Naive thymus-derived CD4-positive, alpha-beta T cell (primary cell): ENCODE results near the gene RAPGEF5. TPM values are rescaled to one million over a fixed set of nuclear protein-coding genes. Genes with fewer than 3 reads are reported as not detected.

Experiments
- ATAC-seq: fragments of 150-1000 bp; cut with Tn5 transposase; 2 replicates; pipeline ENCODE4 v1.10.0; 2021; ENCODE audit warnings: mild to moderate bottlenecking, moderate library complexity
- CTCF ChIA-PET: fragments of 350-600 bp; sonication (Branson Sonifier 250); formaldehyde crosslinking; loops from one replicate; lab custom pipeline; 2021; ENCODE audit warnings: antibody characterized with exemption; lab: Charles Lee
- POLR2A ChIA-PET: fragments of 350-600 bp; sonication (Branson Sonifier 250); formaldehyde crosslinking; loops from one replicate; lab custom pipeline; 2021; ENCODE audit warnings: antibody characterized with exemption, inconsistent platforms; lab: Charles Lee
- DNase-seq, 9 donors: peaks; one replicate each; pipeline versions ENCODE4 v3.0.0 to v3.0.0-alpha.2; 2020 to 2022; ENCODE audit warnings: mixed read lengths in 1 of 9
- H3K27ac ChIP-seq: one replicate; pipeline ENCODE4 v1.7.0; 2013; ENCODE audit warnings: mild to moderate bottlenecking, low read depth, low read length, moderate library complexity
- H3K27me3 ChIP-seq, 2 donors: one replicate each; pipeline ENCODE4 v1.7.0; 2013; ENCODE audit warnings: low read length in 2 of 2, mild to moderate bottlenecking in 2 of 2, moderate library complexity in 2 of 2; ENCODE audit not compliant: control insufficient read depth in 2 of 2, insufficient read depth in 2 of 2
- H3K36me3 ChIP-seq, 3 experiments: 1 replicate in 2 of 3; 2 replicates in 1 of 3; pipeline ENCODE4 v1.7.0; 2013; ENCODE audit warnings: low read length in 3 of 3, mild to moderate bottlenecking in 3 of 3, moderate library complexity in 1 of 3; ENCODE audit not compliant: insufficient read depth in 3 of 3, control insufficient read depth in 2 of 3
- H3K4me1 ChIP-seq, 2 donors: one replicate each; pipeline ENCODE4 v1.7.0; 2013; ENCODE audit warnings: low read length in 2 of 2, mild to moderate bottlenecking in 2 of 2, moderate library complexity in 1 of 2; ENCODE audit not compliant: control insufficient read depth in 2 of 2, insufficient read depth in 2 of 2
- H3K4me3 ChIP-seq: 2 replicates; pipeline ENCODE4 v1.7.0; 2013; ENCODE audit warnings: mild to moderate bottlenecking, low read length
- H3K9me3 ChIP-seq, 3 experiments: 1 replicate in 2 of 3; 2 replicates in 1 of 3; pipeline ENCODE4 v1.7.0; 2013; ENCODE audit warnings: low read length in 3 of 3; ENCODE audit not compliant: control insufficient read depth in 2 of 3
- H3K27ac Mint-ChIP-seq, 9 donors: one replicate each; pipeline ENCODE4 v1.8.0; 2020 to 2022; ENCODE audit warnings: mixed read lengths in 9 of 9, mild to moderate bottlenecking in 8 of 9, moderate library complexity in 5 of 9, inconsistent platforms in 2 of 9
- H3K27me3 Mint-ChIP-seq, 5 donors: one replicate each; pipeline ENCODE4 v1.8.0; 2021 to 2022; ENCODE audit warnings: mixed read lengths in 5 of 5, mild to moderate bottlenecking in 1 of 5
- H3K36me3 Mint-ChIP-seq, 5 donors: one replicate each; pipeline ENCODE4 v1.8.0; 2020 to 2022; ENCODE audit warnings: mixed read lengths in 5 of 5, mild to moderate bottlenecking in 3 of 5, inconsistent platforms in 1 of 5
- H3K4me1 Mint-ChIP-seq, 7 donors: one replicate each; pipeline ENCODE4 v1.8.0; 2020 to 2022; ENCODE audit warnings: mixed read lengths in 7 of 7, mild to moderate bottlenecking in 3 of 7, inconsistent platforms in 1 of 7
- H3K4me3 Mint-ChIP-seq, 10 donors: one replicate each; pipeline ENCODE4 v1.8.0; 2020 to 2022; ENCODE audit warnings: mild to moderate bottlenecking in 10 of 10, mixed read lengths in 10 of 10, moderate library complexity in 6 of 10, inconsistent platforms in 2 of 10
- H3K9me3 Mint-ChIP-seq, 11 donors: one replicate each; pipeline ENCODE4 v1.8.0; 2020 to 2022; ENCODE audit warnings: mixed read lengths in 11 of 11, mild to moderate bottlenecking in 4 of 11, inconsistent platforms in 1 of 11, moderate library complexity in 1 of 11
- intact Hi-C, 2 donors: fragments of 100-400 bp; cut with micrococcal nuclease; formaldehyde crosslinking; loops; one replicate each; pipeline ENCODE4 v1.15.1; 2023
- polyA plus RNA-seq, 2 donors: library from polyadenylated mRNA; unstranded; fragments of 300-500 nt; fragmentation: Illumina TruSeq; gene quantifications; one replicate each; pipeline ENCODE4 v1.2.3, GENCODE V29; 2021
- total RNA-seq, 6 experiments: library from RNA in 5 of 6; stranded (reverse) in 5 of 6; gene quantifications; 1 replicate in 5 of 6; 2 replicates in 1 of 6; pipeline ENCODE4 v1.2.3 and lab custom pipeline; 2021 to 2026

Gene RAPGEF5
- total and polyA plus RNA-seq, 7 experiments from 2014 or later, result 0.17 to 0.93 TPM; not detected in 5

DNA sequence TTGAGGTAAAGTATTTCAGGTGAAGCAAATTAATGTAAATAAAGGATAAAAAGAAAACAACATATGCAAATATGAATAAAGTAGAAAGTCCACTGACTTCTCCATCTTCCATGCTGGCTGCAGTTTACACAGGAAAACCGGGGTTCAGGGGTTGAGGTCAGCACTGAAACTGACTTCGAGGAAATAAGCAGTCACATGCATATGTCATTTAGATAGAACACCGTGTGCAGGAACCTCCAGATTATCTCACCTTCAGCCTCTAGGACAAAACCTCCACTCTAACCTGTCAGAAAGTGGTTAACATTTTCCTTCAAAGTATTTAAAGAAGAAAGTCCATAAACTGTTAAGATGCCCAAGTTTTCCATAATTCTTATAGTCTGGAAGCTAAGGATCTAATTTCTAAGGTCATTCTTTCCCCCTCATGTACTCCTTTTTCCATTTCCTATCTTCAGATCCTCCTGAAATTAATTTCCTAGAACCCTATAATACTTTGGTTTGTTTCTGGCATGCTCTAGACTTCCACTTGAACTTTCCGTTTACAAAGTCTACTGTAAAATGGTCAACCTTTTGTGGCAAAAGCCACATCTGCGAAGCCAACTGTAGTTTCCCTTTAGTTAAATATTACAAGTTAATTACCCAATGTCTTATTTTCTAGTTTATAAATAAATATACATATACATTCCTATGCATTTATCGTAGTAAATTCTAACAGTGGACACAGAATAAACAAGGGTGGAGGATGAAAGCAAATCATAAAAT is 173.3 kb downstream of the RAPGEF5 start:
- intact Hi-C loops, result no loop called here
- Histone ChIP-seq H3K36me3 (no peaks in the 10 kb centered on the region), H3K9me3 (no peaks in the 10 kb centered on the region), H3K4me3 (no peak overlapping the region), H3K27ac (no peak overlapping the region), H3K27me3 (no peaks in the 10 kb centered on the region), H3K4me1 (no peaks in the 10 kb centered on the region)
- DNase-seq, result no peak
- ChIA-PET CTCF (no interaction called here), POLR2A (no interaction called here)
- peaks cover 0 to 3% (median 0%) of the 10 kb centered on the region in 11 donors for H3K9me3 Mint-ChIP-seq
- ATAC-seq, result no peak
- H3K4me3 Mint-ChIP-seq, result no peak overlapping the region
- H3K36me3 Mint-ChIP-seq, result no peaks in the 10 kb centered on the region
- peaks cover 23 to 37% (median 34%) of the 10 kb centered on the region in 5 donors for H3K27me3 Mint-ChIP-seq
- H3K4me1 Mint-ChIP-seq, result peaks cover 0 to 4% (median 0%) of the 10 kb centered on the region in 7 donors
- no peak overlapping the region for H3K27ac Mint-ChIP-seq

DNA sequence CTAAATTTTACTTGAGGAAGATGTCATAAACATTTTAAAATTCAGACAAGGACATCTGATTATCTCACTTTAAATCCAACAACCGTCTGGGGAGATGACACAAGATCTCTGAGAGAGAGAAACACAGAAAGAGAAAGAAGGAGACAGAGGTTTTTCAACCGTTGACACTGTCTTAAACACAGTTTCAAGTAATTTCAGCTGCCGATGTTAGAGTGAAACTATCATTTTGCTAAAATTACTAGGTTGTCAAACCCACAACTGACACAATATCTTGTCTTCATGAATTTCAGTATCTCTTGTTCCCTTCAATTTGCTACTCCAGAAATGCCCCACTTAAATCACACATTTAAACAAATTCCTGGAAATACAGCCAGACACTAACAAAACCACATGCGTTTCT is 174.8 kb downstream of the RAPGEF5 start:
- Histone ChIP-seq H3K36me3 (no peaks in the 10 kb centered on the region), H3K4me3 (no peak overlapping the region), H3K9me3 (no peaks in the 10 kb centered on the region), H3K4me1 (no peaks in the 10 kb centered on the region), H3K27me3 (no peaks in the 10 kb centered on the region), H3K27ac (no peak overlapping the region)
- ATAC-seq, result no peak
- intact Hi-C loops, result no loop called here
- no peak overlapping the region for H3K27ac Mint-ChIP-seq
- CTCF ChIA-PET, result no interaction called here
- H3K27me3 Mint-ChIP-seq, result peaks cover 27 to 46% (median 43%) of the 10 kb centered on the region in 5 donors
- H3K9me3 Mint-ChIP-seq, result peaks cover 0 to 3% (median 0%) of the 10 kb centered on the region in 11 donors
- POLR2A ChIA-PET, result no interaction called here
- peaks cover 0 to 4% (median 0%) of the 10 kb centered on the region in 7 donors for H3K4me1 Mint-ChIP-seq
- DNase-seq, result no peak
- H3K36me3 Mint-ChIP-seq, result no peaks in the 10 kb centered on the region
- no peak overlapping the region for H3K4me3 Mint-ChIP-seq

DNA sequence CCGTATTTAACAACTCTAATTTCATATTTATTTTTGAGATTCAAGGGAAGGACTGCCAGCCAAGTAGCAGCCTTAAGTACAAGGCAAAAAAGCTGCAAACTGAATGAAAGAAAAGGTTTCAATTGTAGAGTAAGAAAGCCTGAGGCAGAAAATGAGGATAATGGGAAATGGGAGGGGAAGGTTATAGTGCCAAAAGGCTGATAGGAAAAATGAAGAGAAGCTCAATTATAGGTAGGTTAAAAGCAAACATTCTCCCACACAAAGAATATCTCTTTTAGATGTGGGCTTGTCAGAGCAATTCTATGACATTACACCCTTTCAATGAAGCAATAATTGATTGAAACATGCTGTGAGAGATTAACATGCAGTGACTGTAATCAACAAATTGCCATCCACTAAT is 175.3 kb downstream of the RAPGEF5 start:
- no peak for ATAC-seq
- Mint-ChIP-seq H3K4me1 (peaks cover 0 to 4% (median 0%) of the 10 kb centered on the region in 7 donors), H3K27ac (no peak overlapping the region), H3K36me3 (no peaks in the 10 kb centered on the region), H3K4me3 (no peak overlapping the region), H3K9me3 (peaks cover 0 to 3% (median 0%) of the 10 kb centered on the region in 11 donors), H3K27me3 (peaks cover 27 to 46% (median 41%) of the 10 kb centered on the region in 5 donors)
- Histone ChIP-seq H3K36me3 (no peaks in the 10 kb centered on the region), H3K27me3 (no peaks in the 10 kb centered on the region), H3K9me3 (no peaks in the 10 kb centered on the region), H3K27ac (no peak overlapping the region), H3K4me3 (no peak overlapping the region), H3K4me1 (no peaks in the 10 kb centered on the region)
- intact Hi-C loops, result no loop called here
- ChIA-PET POLR2A (no interaction called here), CTCF (interaction anchor here (0.6 kb wide), 1 partner anchor 52 kb away, joined by 3 read pairs; no protein-coding TSS in a partner anchor)
- DNase-seq, result no peak

DNA sequence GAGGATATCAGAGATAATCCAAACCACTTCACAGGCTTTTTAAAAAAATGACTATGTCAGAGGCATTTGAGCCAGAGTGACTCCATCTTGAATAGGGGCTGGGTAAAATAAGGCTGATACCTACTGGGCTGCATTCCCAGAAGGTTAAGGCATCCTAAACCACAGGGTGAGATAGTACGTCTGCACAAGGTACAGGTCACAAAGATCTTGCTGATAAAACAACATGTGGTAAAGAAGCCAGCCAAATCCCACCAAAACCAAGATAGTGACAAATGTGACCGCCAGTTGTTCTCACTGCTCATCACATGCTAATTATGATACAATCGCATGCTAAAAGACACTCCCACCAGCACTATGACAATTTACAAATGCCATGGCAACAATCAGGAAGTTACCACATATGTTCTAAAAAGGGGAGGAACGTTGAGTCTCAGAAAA is 177.5 kb downstream of the RAPGEF5 start:
- H3K4me1 ChIP-seq, result no peaks in the 10 kb centered on the region
- Mint-ChIP-seq H3K4me3 (no peak overlapping the region), H3K9me3 (peaks cover 0 to 3% (median 0%) of the 10 kb centered on the region in 11 donors), H3K36me3 (peaks cover 0 to under 1% (median 0%) of the 10 kb centered on the region in 5 donors), H3K27ac (no peak overlapping the region), H3K27me3 (peaks cover 31 to 41% (median 33%) of the 10 kb centered on the region in 5 donors), H3K4me1 (peaks cover 0 to 10% (median under 1%) of the 10 kb centered on the region in 7 donors)
- ATAC-seq, result peak; percentile 62
- H3K27me3 ChIP-seq, result no peaks in the 10 kb centered on the region
- no peak for DNase-seq
- no peaks in the 10 kb centered on the region for H3K9me3 ChIP-seq
- ChIA-PET CTCF (no interaction called here), POLR2A (no interaction called here)
- no peak overlapping the region for H3K27ac ChIP-seq
- intact Hi-C loops, result no loop called here
- H3K4me3 ChIP-seq, result no peak overlapping the region
- H3K36me3 ChIP-seq, result no peaks in the 10 kb centered on the region

DNA sequence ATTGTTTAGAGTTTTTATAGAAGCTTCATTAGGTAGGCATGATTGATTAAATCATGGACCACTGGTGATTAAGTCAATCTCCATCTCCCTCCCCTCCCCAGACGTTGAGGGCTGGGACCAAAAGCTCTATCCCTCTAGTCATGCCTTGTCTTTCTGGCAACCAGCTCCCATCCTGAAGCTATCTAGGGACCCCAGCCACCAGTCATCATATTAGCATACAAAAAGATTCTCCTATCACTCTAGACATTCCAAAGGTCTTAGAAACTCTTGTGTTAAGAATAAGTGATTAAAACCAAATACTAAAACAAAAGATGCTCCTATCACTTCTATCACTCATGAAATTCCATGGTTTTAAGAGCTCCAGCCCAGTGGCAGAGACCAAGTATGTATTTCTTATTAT is 178.2 kb downstream of the RAPGEF5 start:
- H3K4me3 Mint-ChIP-seq, result no peak overlapping the region
- H3K36me3 ChIP-seq, result no peaks in the 10 kb centered on the region
- no peaks in the 10 kb centered on the region for H3K9me3 ChIP-seq
- peaks cover 0 to 3% (median 0%) of the 10 kb centered on the region in 11 donors for H3K9me3 Mint-ChIP-seq
- ATAC-seq, result no peak
- H3K27me3 ChIP-seq, result no peaks in the 10 kb centered on the region
- H3K36me3 Mint-ChIP-seq, result peaks cover 0 to 3% (median 0%) of the 10 kb centered on the region in 5 donors
- no peak overlapping the region for H3K27ac ChIP-seq
- H3K4me1 Mint-ChIP-seq, result peaks cover 0 to 16% (median 4%) of the 10 kb centered on the region in 7 donors
- H3K27me3 Mint-ChIP-seq, result peaks cover 31 to 39% (median 34%) of the 10 kb centered on the region in 5 donors
- intact Hi-C loops, result no loop called here
- POLR2A ChIA-PET, result no interaction called here
- no peaks in the 10 kb centered on the region for H3K4me1 ChIP-seq
- no peak overlapping the region for H3K4me3 ChIP-seq
- CTCF ChIA-PET, result interaction anchor here (0.5 kb wide), 1 partner anchor 47 kb away, joined by 3 read pairs; no protein-coding TSS in a partner anchor
- no peak overlapping the region for H3K27ac Mint-ChIP-seq
- no peak for DNase-seq

DNA sequence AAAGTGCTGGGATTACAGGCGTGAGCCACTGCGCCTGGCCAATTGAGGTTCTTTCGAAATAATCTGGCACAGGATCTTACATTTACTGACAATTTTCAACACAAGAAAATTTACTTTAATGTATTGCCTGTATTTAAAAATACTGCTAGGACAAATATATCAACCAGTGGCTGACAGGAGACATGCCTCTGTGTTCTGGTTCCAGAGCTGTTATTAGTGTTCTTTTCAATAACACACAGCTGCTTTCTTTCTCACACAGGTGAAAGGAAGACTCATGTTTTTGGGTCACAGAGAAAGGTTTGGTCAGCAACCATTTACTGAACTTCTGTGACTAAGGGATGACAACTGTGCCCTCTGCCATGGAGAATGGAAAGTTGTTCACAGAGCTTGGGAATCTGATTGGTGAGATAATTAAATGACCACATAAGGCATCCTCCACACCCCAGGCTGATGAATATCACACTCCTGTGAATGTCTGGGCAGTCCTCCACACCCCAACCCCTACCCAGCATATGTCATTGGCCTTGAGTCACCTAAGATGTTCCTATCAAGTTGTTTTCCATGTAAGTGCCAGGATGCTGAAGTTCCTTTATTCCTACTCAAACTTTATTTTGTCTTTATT is 180.1 kb downstream of the RAPGEF5 start:
- Histone ChIP-seq H3K36me3 (no peaks in the 10 kb centered on the region), H3K27ac (no peak overlapping the region), H3K9me3 (no peaks in the 10 kb centered on the region), H3K4me3 (no peak overlapping the region), H3K4me1 (no peaks in the 10 kb centered on the region), H3K27me3 (no peaks in the 10 kb centered on the region)
- Mint-ChIP-seq H3K4me1 (peaks cover 0 to 19% (median 5%) of the 10 kb centered on the region in 7 donors), H3K27ac (no peak overlapping the region), H3K27me3 (peaks cover 28 to 32% (median 29%) of the 10 kb centered on the region in 5 donors), H3K9me3 (peaks cover 0 to 3% (median 0%) of the 10 kb centered on the region in 11 donors), H3K36me3 (peaks cover 0 to 3% (median 0%) of the 10 kb centered on the region in 5 donors), H3K4me3 (no peak overlapping the region)
- ChIA-PET CTCF (no interaction called here), POLR2A (no interaction called here)
- DNase-seq (no peak), ATAC-seq (no peak)
- intact Hi-C loops, result no loop called here
